ENCODE results near the gene SERGEF.

SERGEF gene

DNA sequence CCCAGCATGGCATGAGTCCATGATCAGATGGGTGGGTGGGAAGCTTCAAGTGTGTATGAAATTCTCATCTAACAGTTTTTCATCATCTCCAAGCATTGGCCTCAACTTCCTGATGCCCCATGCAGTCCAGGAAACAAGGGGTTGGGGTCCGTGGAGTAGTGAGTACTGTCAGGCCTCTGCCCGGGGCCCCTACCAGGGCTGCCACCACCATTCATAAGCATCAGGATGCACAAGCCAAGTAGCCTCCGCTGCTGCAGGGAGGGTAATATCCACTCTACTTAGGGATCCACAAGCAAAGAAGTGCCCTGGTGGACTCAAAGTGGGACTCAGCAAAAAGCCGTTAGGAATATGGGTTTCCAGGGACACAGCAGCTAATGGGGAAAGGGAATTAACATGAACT, 229.0 kb downstream of the SERGEF start:
- no peak for DNase-seq (ENCODE audit: low read depth in 2 of 2)

DNA sequence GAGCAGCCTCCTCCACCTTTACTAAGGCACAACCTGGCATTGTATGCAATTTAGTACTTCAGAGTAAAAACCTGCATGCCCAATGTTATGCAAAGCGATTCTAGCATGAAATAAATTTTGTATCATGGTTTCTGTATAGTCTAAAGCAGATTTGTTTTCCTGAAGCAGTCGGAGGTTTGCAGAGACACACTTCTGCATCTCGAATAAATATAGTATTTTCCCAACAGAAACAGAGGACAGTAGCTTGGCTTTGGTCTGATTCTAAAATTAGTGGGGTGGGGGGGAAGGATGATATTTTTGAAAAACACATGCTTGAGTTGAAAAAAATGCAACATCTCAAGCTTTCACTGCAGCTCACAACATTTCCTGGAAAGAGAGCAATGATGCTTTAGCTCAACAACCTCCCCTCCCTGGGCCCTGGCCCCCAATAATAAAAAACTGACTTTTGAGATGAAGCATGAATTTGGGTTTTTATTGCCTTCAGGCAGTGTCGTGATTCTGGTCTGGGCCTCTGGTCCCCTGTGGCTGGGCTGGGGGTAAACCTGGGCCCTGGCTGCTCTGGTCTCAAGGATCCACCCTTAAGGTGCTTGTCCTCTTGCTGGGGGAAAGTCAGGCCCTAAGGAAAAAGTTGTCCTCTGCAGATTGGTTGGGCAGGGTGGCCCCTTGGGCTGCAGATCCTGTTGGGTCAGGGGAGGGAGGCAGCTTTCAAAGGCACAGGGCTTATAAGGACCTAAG, 230.1 kb downstream of the SERGEF start:
- DNase-seq (ENCODE audit: low read depth in 2 of 2): no peak

DNA sequence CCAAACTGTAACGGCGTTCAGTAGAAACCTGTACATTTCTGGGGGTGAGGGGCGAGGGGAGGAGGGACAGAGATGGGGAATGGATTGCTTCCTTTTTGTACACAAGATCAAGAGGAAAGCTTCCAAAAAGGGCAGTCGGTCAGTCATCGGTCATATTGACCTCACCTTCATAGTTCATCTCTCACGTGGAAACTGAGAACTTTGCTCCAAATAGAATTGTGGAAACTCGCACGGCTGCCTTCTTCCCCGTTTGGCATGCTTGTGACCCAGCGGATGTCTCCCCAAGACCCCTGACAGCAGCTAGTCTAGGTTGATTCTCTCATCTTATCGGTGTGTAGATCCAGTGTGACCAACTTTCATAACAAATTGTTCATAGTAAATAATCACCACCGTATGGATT, 230.7 kb downstream of the SERGEF start:
- DNase-seq (ENCODE audit: low read depth in 2 of 2): no peak

DNA sequence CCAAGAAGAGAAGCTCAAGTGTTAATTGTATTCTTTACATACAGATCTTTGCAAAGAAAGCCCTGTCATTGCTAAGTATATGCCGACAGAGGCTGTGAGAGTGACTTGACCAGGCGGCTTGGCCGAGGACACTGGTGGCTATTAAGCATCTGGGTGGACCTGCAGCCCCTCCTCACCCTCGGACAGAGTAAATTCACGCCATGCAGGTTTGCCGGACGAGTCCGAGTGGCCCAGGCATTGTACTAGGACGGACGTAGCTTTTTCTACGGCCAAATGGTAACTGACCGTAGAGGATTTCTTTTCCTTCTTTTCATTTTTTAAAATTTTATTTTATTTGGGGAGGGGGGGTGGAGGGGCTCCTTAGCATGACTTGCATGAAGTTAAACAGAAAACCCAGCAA, 231.2 kb downstream of the SERGEF start:
- no peak for DNase-seq (ENCODE audit: low read depth in 2 of 2)

DNA sequence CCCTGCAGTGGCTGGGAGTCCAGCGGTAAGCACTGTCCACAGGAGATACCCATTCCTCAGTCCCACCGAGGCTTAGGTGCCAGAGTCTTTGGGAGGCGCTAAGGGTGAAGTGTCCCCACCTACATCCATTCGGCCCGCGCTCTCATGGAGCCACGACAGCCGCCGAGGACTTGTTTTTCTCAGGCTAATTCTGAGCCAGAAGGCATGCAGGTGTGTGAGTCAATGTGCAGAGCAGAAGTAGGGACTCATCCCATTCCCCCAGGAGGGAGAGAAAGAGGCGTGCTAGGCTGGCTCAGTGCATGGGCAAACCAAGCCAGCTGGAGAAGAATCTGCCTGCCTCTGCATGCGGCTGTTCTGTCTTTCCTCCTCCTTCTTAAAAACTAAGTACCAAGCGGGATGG, 231.6 kb downstream of the SERGEF start:
- no peak for DNase-seq (ENCODE audit: low read depth in 2 of 2)

DNA sequence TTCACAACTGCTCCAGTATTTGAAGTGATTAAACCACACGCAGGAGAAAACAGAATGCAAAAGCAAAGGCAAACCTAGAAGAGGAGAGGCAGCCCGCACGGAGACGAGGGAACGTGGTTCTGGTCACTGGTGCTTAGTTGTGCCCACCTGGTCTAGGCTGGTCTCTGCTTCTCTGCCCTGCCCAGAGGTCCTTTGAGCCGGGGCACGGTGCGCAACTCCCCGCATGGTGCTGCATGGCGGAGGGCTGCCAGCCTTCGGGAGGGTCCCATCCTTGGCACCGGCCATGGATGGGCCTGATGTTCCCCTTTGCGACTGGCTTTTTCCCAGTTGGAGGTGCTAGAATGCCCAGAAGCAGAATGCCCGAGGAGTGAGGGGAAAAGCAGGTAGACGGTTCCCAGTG, 232.2 kb downstream of the SERGEF start:
- no peak for DNase-seq (ENCODE audit: low read depth in 2 of 2)

DNA sequence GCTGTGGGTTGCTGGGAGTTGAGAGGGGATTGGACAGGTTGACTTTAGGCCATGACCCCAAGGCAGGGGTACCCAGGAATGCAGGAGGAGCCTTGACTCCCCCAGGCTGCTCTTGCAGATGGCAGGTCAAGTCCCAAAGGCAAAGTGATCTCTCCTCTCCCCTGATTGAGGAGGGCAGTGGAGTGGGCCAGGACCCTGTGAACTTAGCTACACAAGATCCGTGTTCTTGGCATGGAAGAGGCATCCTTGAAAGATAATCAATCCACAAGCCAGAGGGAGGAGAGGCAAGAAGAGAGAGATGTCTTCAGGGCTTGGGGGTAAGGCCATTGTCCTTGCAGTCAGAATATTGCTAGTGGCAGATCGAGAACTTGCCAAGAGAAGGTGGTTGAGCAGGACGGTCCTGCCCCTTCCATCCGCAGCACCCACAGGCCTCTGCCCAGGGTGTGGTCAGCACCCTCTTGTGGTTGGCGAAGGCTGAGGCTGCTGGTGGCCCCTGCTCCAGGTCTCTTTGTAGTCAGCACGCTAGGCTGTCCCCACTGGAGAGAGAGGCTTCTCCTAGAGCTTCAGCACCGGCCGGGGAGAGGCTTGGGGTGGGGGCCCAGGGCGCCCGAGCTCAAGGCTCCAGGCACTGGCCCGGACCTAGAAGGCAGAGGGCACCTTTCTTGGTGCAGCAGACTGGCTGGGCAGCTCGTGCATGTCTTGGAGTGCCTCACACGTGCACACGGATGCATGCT, 232.8 kb downstream of the SERGEF start:
- DNase-seq (ENCODE audit: low read depth in 2 of 2): no peak

DNA sequence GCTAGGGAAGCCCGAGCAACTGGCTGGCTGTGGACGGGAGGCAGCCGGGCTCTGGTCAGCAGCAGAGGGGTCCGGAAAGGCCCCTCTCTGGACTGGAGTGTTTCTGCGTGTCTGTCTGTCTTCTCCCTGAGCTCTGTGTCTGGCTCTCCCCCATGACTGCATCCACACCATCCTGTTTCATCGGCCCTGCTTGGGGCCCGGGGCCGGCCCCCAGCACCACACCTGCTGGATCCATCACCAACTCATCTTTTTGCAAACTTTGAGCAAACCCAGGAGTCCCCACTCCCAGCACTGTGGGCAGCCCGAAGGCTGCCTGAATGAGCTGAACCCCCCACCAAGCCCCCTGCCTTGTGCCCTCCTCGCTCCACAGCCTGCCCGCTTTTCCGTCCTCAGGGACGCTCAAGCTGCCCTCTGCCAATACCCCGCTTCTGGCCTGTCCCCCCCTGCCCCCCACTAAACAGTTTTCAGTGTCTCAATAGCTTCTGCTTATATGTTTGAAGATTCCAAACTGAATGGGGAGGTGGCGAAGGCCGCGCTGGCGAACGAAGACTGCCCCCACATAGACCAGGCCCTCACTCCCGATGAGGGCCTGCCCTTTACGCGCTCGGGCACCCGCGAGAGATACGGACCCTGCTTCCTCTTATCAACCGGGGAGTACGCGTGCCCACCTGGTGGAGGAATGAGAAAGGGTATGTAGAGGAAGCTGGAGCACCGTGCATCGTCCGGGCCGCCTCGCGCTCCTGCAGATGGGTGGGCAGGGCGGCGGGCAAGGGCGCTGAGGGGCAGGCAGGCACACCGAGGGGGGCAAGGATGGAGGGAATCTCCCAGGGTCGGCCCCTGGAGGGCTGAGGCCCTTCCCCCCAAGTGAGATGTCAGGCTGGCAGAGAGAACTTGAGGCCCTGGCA, 233.6 kb downstream of the SERGEF start:
- DNase-seq (ENCODE audit: low read depth in 2 of 2): no peak

DNA sequence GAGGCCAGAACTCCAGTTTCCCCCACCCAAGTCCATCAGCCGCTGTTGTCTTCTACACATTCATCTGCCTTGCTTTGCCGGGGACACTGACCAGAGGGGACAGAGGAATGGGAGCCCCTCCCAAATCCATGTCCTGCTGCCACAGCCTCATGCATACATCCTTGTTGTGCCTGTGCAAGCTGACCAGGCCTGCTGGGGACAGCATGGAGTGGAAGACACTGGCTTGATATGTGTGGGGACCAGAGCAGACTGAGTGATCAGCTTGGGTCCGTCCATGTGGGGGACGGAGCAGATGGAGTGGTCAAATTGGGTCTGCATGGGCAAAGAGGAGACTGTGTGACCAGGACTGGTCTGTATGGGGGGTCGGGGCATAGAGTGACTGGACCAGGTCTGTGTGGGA, 234.5 kb downstream of the SERGEF start:
- DNase-seq (ENCODE audit: low read depth in 2 of 2): no peak

DNA sequence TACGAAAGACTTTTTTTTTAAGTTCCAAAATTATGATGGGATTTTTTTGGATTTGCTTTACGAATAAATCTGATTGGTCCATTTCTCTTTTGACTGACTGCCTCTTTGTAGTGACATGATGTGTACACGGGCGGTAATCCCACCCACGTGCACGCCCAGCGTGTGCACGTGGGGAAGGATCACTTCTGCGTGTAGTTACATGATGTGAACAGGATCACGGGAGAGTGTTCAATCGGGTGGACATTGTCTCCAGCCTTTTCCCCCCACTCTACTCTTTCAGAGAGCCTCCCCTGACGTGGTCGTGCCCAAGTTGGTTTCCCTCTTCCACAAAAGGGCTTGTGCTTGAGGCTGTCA, 235.1 kb downstream of the SERGEF start:
- DNase-seq (ENCODE audit: low read depth in 2 of 2): no peak

DNA sequence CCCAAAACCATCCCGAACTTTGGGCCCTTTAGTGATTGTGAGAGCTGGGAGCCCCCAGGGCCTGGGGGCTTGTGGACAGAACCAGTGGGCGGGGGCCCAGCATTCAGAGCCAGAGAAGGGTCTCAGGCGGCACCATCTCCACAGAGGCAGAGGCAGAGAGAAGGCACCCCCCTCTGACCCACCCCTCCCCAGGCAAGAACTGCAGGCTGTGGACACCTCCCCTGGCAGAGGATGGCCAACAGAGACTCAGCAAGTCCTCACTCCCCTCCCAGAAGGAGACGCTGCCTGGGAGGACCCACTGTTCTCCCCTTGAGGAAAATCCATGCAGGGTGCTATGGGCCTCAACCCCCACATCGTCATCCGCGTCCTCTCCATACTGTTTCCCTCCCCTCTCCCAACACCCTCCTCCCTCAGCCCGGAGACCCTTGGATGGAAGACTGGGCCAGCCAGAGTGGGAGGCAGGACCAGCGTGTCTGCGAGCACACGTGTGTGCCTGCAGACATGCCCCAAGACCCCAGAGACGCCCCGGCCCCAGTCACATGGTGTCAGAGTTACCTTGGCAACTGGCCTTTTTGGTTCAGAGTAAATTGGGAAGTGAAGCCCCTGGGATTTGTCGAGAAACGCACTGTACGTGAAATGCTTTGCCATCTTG, 235.6 kb downstream of the SERGEF start:
- DNase-seq (ENCODE audit: low read depth in 2 of 2): no peak

DNA sequence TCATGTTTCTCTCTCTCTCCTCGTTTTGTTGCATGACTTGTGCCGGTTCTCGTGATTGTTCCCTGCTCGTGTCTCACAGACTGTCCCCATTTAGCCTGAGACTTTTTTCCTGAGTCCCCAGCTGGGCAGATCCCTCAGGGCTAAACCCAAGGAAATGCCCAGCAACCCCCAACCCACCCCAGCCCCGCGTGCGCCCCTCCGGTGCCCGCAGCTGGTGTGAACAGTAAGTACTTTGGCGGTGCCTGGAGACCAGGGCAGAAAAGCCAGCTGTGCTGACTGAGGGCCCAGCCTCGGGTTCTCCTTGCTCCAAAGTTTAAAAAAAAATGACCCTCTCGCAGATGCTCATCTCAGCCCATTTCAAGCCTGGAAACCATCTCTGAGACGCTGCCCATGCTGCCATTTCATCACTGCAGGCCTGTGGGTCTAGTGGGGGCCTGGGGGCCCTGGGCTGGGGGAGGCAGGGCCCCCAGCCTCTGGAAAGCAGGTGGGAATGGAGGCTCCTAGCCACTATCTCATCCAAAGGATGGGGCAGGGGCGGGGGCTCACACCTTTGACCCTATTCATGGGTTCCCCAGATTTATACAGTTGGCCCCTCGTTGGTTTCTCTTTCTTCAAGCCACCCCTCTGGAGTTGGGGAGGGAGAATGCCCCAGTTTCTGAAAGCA, 236.5 kb downstream of the SERGEF start:
- no peak for DNase-seq (ENCODE audit: low read depth in 2 of 2)

DNA sequence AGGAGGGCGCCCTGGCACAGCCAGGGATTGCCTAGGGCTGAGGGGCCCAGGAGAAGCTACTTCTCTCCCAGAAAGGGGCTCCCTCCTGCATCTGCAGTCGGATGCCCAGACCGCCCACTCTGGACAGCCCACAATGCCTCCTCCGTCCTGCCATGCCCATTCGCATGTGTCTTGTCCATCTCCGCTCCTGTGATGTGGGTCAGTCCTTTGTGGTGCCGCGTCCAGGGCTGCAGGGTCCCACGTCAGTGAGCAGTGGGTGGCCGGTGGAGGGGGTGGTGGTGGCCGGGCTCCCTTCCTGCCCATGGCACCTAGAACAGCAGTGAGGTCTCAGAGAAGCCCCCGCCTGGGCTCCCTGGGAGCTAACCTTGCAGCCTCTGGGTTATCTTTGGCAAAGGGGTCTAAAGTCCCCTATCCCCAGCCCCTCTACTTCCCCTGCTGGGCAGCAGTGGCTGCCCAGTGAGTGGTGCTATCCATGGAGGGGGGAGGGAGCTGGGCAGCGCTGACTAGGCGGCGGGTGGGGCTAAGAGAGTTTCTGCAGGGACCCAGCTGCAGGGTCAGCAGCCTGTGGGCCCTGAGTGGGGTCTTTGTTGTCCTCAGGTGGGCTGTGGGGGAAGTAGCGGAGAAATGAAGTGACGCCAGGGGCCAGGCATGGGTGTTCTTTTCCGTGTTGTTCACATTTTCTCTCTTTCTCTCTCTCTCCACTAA, 237.2 kb downstream of the SERGEF start:
- DNase-seq (ENCODE audit: low read depth in 2 of 2): no peak

DNA sequence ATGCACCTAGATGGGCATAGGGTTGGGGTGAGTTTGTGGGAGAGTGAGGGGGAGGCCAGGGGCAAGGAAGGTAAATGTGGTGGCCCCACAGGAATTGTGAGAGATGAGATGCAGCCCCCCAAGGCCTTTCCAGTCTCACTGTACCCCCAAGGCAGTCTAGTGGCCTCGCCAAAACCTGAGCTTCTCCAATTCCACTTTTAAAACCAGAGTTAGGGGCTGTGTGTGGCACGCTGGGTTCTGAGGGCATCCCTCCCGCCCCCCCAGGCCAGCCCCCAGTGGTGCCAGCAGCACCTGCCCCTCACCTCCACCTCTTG, 237.9 kb downstream of the SERGEF start:
- DNase-seq (ENCODE audit: low read depth in 2 of 2): no peak

DNA sequence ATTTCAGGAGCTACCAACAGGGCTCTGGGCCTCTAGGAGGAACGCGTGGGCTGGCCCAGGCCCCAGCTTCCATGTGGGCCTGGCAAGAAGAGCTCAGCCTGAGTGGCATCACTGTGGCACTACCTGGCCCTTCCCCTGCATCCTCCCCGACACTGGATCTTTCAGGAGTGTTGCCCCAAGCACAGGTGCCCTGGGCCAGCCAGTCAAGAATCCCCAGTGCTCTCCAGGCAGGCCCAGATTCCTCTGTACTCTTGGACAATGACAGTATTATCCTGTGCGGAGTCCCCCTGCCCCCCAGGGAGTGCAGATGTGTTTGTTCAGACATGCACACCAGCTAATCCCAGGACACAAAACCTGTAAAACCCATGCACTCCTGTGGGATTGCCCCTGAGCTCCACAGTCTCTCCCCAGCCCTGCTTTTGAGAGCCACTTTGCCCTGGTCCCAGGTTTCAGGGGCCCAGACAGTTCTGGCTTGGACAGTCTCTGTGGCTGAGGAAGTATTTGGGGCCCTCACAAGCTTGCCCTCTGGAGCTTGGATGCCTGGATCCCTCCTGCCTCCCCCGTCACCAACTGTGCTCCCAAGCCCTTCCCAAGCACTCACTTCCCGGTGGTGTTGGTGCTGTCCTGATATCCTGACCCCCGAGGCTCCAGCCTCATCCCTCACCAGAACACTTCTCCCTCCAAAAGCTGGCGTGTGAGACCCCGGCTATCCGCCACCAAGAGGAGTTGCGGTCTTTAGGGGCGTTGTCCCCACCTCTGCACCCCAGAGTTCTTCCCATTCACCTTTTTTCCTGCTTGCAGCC, 238.4 kb downstream of the SERGEF start:
- no peak for DNase-seq (ENCODE audit: low read depth in 2 of 2)

DNA sequence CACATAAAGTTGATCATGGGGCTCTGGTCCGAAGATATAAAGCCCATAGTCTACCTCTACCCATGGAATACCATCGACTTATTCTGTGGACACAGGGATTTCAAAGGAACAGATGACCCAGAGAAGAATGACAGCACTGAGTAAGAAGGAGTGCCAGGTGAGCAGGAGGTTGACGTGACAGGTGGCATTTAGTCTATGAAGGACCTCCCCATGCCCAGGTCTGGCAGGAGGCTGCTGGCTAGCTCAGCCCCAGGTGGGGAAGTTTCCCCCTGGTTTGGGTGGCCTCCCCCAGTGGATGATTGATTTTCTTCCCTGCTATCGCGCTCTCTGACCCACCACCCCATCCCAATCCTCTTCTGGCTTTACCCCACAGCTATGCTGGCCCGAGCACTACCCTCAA, 239.2 kb downstream of the SERGEF start:
- DNase-seq (ENCODE audit: low read depth in 2 of 2): no peak

DNA sequence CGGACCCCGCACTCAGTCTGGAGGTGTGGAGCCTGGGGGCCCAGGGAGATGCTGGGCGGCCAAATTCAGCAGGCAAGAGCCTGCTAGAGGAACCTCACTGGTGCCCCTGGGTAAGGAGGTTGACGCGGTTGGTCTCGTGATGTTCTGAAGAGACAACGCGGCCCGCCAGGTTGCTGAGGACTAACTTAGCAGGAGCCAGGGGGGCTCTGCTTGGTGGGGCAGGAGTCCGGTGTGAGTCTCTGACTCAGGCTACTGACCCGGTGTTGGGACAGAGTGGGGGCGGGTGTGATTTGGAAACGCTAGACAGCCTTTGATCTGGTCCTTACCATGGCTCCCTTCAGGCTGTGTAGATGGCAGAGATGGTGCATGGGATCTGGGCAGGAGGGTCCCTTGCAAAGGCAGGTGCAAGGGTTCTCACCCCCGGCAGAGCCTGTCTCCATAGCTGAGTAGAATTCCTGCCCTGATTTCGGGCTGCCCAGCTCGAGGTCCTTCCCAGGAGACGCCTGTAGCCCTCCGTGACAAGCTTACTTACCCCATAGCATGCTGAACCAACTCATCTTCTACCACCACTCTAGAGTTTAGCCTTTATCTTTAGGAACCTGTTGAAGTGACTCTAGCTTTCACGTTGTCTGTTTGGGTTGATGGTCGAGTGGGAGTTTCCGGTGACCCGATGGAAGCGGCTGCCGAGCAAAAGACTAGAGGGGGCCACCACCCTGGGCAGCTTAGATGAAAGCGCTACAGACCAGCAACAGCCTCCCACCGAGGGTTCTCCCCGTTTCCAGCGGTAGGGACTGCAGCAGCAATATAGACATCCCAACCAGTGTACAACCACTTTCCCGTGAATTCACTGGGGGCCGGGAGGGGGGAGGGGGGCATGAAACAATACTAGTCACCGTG, 239.9 kb downstream of the SERGEF start:
- no peak for DNase-seq (ENCODE audit: low read depth in 2 of 2)

DNA sequence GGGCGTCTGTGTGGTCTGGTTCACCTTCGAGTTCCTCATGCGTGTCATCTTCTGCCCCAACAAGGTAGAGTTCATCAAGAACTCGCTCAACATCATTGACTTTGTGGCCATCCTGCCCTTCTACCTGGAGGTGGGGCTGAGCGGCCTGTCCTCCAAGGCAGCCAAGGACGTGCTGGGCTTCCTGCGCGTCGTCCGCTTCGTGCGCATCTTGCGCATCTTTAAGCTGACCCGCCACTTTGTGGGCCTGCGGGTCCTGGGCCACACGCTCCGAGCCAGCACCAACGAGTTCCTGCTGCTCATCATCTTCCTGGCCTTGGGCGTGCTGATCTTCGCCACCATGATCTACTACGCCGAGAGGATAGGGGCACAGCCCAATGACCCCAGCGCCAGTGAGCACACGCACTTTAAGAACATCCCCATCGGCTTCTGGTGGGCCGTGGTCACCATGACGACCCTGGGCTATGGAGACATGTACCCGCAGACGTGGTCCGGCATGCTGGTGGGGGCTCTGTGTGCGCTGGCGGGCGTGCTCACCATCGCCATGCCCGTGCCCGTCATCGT, 240.9 kb downstream of the SERGEF start:
- no peak for DNase-seq (ENCODE audit: low read depth in 2 of 2)

DNA sequence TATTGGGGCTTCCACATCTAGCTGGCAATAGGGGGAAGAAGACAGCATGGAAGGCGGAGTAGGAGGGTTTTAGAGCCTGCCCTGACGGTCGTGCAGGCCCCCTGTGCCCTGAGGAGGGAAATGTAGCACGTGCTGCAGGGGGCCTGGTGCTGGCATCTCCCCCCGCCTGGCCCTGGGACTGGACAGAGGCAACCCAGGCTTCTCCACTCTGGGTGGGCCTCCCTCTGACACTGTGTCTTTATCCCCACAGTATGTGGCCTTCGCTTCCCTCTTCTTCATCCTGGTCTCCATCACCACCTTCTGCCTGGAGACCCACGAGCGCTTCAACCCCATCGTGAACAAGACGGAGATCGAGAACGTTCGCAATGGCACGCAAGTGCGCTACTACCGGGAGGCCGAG, 241.4 kb downstream of the SERGEF start:
- DNase-seq (ENCODE audit: low read depth in 2 of 2): no peak
